Smooth muscle cell (in vitro differentiated cells): Measurements from ENCODE around the gene SDK1. TPM values are rescaled to one million over a fixed set of nuclear protein-coding genes. Genes with fewer than 3 reads are reported as not detected.

Source experiments
- DNase-seq: peaks from one replicate; lab custom pipeline; 2025; ENCODE audit not compliant: unreplicated experiment; lab: John Stamatoyannopoulos, UW
- H2AFZ ChIP-seq: fragments of 200-600 bp; sonication (generic); 2 replicates; pipeline ENCODE4 v1.6.0; 2016; ENCODE audit warnings: antibody characterized with exemption, low read depth, mild to moderate bottlenecking
- H3F3A ChIP-seq: fragments of 200-600 bp; sonication (generic); 2 replicates; pipeline ENCODE4 v1.6.0; 2017; ENCODE audit warnings: antibody characterized with exemption, low read depth
- H3K27ac ChIP-seq: fragments of 200-600 bp; sonication (generic); 2 replicates; pipeline ENCODE4 v1.5.1; 2016; ENCODE audit warnings: low read depth, mild to moderate bottlenecking
- H3K27me3 ChIP-seq: fragments of 200-600 bp; sonication (generic); 2 replicates; pipeline ENCODE4 v1.6.1; 2016; ENCODE audit warnings: low read depth, mild to moderate bottlenecking
- H3K36me3 ChIP-seq: fragments of 200-600 bp; sonication (generic); 2 replicates; pipeline ENCODE4 v1.5.1; 2016; ENCODE audit warnings: low read depth
- H3K4me1 ChIP-seq: fragments of 200-600 bp; sonication (generic); 2 replicates; pipeline ENCODE4 v1.5.1; 2016; ENCODE audit warnings: low read depth
- H3K4me2 ChIP-seq: fragments of 200-600 bp; sonication (generic); 2 replicates; pipeline ENCODE4 v1.6.0; 2016; ENCODE audit warnings: mild to moderate bottlenecking
- H3K4me3 ChIP-seq: fragments of 200-600 bp; sonication (generic); 2 replicates; pipeline ENCODE4 v1.5.1; 2016; ENCODE audit warnings: mild to moderate bottlenecking
- H3K79me2 ChIP-seq: fragments of 200-600 bp; sonication (generic); 2 replicates; pipeline ENCODE4 v1.6.0; 2016; ENCODE audit warnings: low read depth, mild to moderate bottlenecking
- H3K9ac ChIP-seq: fragments of 200-600 bp; sonication (generic); 2 replicates; pipeline ENCODE4 v1.6.0; 2016; ENCODE audit warnings: low read depth
- H3K9me3 ChIP-seq: fragments of 200-600 bp; sonication (generic); replicated peaks from 2 replicates; pipeline ENCODE4 v1.5.1; 2016; ENCODE audit warnings: low read depth
- H4K20me1 ChIP-seq: fragments of 200-600 bp; sonication (generic); 2 replicates; pipeline ENCODE4 v1.6.0; 2016; ENCODE audit warnings: low read depth
- CTCF ChIP-seq: fragments of 200-600 bp; sonication (generic); IDR thresholded peaks from 2 replicates; pipeline ENCODE4 v1.5.1; 2017; ENCODE audit warnings: borderline replicate concordance, mild to moderate bottlenecking, antibody characterized with exemption; ENCODE audit not compliant: insufficient read depth, poor library complexity, severe bottlenecking
- WGBS: methylation state at CpG from one replicate; pipeline ENCODE4 v1.1.7; 2016; ENCODE audit warnings: low lambda C conversion rate; 5-methylcytosine and 5-hydroxymethylcytosine counted together
- polyA plus RNA-seq: library from polyadenylated mRNA; unstranded; fragments of >200 nt; fragmentation: Nextera tagmentation; extraction: Ambion mirVana; gene quantifications from 2 replicates; pipeline ENCODE4 v1.2.1, GENCODE V29; 2016
- total RNA-seq: library from RNA; depleted of rRNA; stranded (reverse); fragments of >200 nt; gene quantifications from 2 replicates; pipeline ENCODE4 v1.2.3, GENCODE V29; 2014

SDK1 gene
- total and polyA plus RNA-seq, 2 experiments from 2014 or later: 1.1 to 2.5 TPM

GRCh38 chr7:3893151-3893788 is 592.2 kb downstream of the SDK1 start:
- Histone ChIP-seq H2AFZ (no peak overlapping the region), H3K4me3 (no peak overlapping the region), H3K36me3 (no peaks in the 10 kb centered on the region), H3K27ac (no peak overlapping the region), H3K79me2 (no peaks in the 10 kb centered on the region), H3F3A (no peaks in the 10 kb centered on the region), H4K20me1 (no peaks in the 10 kb centered on the region), H3K4me1 (peaks cover 5% of the 10 kb centered on the region), H3K4me2 (no peak overlapping the region), H3K9ac (no peak overlapping the region), H3K27me3 (no peaks in the 10 kb centered on the region), H3K9me3 (no peaks in the 10 kb centered on the region)
- 85% methylated on average over 12 of the region's 12 CpGs for WGBS
- no peak for TF ChIP-seq CTCF
- no peak for DNase-seq

GRCh38 chr7:3893789-3894153 is 592.7 kb downstream of the SDK1 start:
- Histone ChIP-seq H3K27ac (no peak overlapping the region), H4K20me1 (no peaks in the 10 kb centered on the region), H3K27me3 (no peaks in the 10 kb centered on the region), H3K9me3 (no peaks in the 10 kb centered on the region), H3K4me2 (no peak overlapping the region), H3K9ac (no peak overlapping the region), H3K79me2 (no peaks in the 10 kb centered on the region), H3K4me3 (no peak overlapping the region), H2AFZ (no peak overlapping the region), H3K36me3 (no peaks in the 10 kb centered on the region), H3K4me1 (peaks cover 5% of the 10 kb centered on the region), H3F3A (no peaks in the 10 kb centered on the region)
- no peak for TF ChIP-seq CTCF
- WGBS: 89% methylated on average over 4 of the region's 4 CpGs
- DNase-seq: no peak

GRCh38 chr7:3895341-3896116 is 594.5 kb downstream of the SDK1 start:
- H3K27ac ChIP-seq: no peak overlapping the region
- TF ChIP-seq CTCF: no peak
- H3K4me3 ChIP-seq: no peak overlapping the region
- no peaks in the 10 kb centered on the region for H4K20me1 ChIP-seq
- H2AFZ ChIP-seq: no peak overlapping the region
- no peaks in the 10 kb centered on the region for H3K79me2 ChIP-seq
- DNase-seq: no peak
- 95% methylated on average over 9 of the region's 9 CpGs for WGBS
- no peaks in the 10 kb centered on the region for H3K27me3 ChIP-seq
- no peaks in the 10 kb centered on the region for H3K36me3 ChIP-seq
- H3K4me2 ChIP-seq: no peak overlapping the region
- peaks cover 5% of the 10 kb centered on the region for H3K4me1 ChIP-seq
- H3K9me3 ChIP-seq: no peaks in the 10 kb centered on the region
- H3K9ac ChIP-seq: no peak overlapping the region
- H3F3A ChIP-seq: no peaks in the 10 kb centered on the region
